HG03521 (cell line): ENCODE data around the gene DNAAF3.
A peak's percentile ranks its signal among the peaks of the same experiment; 100 is the strongest.
"Not testable (repeated sequence)": the region's sequence is repeated elsewhere in the genome, so short reads cannot be mapped to it uniquely, and the experiment has no call there.

Experiments
- ATAC-seq: cut with Tn5 transposase; IDR thresholded peaks from one replicate; pipeline ENCODE4 v1.9.1; 2021; ENCODE audit warnings: mild to moderate bottlenecking, moderate library complexity; ENCODE audit not compliant: unreplicated experiment

The DNAAF3 gene

GRCh38 chr19:55166530-55167268 is at the start of gene DNAAF3:
DNAAF3 (minus strand) TSS chr19:55166613; CDS start chr19:55166413, 200 bp downstream.
- no peak for ATAC-seq

DNA sequence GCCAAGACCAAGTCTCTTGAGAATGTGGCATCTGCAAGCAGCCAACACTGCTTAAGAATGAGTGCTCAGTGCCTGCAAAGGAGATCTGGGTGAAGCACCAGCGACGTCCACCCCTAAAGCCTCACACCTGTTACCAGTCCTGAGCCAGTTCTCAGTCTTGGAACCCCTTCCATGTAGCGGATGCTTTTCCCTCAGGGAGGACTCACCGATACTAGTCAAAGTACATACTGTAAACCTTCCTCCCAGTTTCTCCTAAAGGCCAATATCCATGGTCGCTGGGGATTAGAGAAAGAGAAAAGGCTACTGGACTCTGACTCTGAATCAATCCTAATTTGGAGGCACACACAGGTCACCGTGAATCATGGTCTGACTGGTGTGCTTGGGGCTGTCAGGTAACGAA is 47.1 kb upstream of the DNAAF3 start:
- no peak for ATAC-seq

- no peak for ATAC-seq
Observed at GRCh38 chr19:55212447-55212846, 46.0 kb upstream of the DNAAF3 start.

GRCh38 chr19:55209693-55210472 is 43.5 kb upstream of the DNAAF3 start:
- ATAC-seq = no peak

DNA sequence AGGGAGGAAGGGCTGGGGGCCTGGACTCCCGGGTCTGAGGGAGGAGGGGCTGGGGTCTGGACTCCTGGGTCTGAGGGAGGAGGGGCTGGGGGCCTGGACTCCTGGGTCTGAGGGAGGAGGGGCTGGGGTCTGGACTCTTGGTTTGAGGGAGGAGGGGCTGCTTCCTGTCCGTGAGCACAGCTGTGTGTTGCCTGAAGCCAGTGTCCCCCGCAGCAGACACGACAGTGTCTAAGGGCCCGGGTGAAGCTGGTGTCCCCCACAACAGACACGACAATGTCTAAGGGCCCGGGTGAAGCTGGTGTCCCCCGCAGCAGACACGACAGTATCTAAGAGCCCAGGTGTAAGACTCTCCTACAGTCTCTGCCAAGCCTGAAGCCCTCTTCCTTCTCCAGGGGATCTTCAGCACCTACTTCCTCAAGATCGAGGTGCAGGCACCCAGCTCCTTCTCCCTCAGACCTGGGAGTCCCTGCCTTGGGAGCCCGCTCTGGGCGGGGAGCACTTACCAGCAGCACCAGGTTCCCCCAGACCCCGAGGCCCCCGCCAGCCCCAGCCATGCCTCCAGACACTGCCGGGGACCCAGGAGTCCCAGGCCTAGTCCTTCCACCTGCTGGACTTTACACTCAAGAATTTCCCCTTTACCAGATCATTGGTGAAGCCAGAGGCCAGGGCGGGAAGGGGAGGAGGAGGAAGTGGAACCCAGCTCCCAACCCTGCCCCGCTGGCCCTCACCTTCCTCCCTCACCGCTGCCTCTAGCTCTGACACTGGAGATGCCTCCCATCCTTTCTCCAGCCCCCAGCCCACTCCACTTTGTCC is 42.7 kb upstream of the DNAAF3 start, which contains the start of gene PTPRH:
PTPRH (minus strand) TSS at position 622 of the 813 bp plus-strand sequence; CDS start at position 554, 68 bp downstream.
- ATAC-seq = no peak

GRCh38 chr19:55206664-55207500 is 40.5 kb upstream of the DNAAF3 start:
- ATAC-seq = no peak

GRCh38 chr19:55202199-55202598 is 35.8 kb upstream of the DNAAF3 start:
- not testable (repeated sequence) for ATAC-seq

DNA sequence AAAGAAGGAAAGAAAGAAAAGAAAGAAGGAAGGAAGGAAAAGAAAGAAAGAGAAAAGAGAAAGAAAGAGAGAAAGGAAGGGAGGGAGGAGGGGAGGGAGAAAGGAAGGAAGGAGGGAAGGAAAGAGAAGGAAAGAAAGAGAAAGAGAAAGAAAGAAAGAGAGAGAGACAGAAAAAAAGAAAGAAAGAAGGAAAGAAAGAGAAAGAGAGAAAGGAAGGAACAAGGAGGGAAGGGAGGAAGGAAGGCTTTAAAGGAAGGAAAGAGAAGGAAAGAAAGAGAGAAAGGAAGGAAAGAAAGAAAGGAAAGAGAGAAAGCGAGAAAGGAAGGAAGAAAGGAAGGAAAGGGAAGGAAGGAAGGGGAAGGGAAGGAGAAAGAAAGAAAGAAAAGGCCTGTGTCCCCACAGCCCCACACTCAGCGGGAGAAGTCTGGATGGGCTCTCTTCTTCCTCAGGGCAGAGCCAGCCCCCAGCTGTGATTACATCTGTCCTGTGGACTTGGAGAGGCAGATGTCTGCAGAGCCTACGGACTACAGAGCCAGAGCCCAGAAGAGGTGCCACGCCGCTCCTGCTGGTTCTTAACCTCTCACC is 33.3 kb upstream of the DNAAF3 start:
- no peak for ATAC-seq

DNA sequence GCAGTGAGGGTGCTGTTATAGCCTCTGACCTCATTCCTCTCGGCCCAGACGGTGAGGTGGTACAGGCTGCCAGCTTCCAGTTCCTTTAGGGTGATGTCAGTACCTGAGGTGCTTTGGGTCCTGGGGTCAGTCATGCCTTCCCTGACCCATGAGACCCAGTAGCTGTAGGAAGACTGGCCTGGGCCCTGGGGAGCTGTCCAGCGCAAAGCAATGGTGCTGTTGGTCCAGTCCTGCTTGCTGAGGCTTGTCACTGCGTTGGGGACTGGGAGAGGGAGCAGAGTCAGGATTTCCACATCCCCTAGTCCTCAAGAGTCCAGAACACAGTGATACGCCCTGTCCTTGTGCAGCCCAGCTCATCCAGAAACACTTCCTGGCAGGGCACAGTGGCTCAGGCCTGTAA is 32.2 kb upstream of the DNAAF3 start:
- no peak for ATAC-seq

- no peak for ATAC-seq
Observed at GRCh38 chr19:55197528-55197927, 31.1 kb upstream of the DNAAF3 start.

- no peak for ATAC-seq
Observed at GRCh38 chr19:55196803-55197202, 30.4 kb upstream of the DNAAF3 start.

DNA sequence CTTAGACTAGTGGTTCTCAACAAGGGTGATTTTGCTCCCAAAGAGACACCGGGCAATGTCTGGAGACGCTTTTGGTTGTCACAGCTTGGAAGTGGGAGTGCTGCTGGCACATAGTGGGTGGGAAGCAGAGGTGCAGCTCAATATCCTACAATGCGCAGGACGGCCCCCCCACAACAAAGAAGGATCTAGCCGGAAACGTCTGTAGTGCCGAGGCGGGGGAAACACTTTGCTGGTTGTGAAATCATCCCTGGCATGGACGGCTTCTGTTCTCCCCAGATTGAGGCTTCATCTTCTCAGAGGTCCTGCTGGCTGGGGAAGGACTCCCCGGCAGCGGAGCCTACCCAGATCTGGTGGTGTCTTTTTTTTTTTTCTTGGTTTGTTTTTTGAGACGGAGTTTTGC is 27.1 kb upstream of the DNAAF3 start:
- ATAC-seq = no peak

DNA sequence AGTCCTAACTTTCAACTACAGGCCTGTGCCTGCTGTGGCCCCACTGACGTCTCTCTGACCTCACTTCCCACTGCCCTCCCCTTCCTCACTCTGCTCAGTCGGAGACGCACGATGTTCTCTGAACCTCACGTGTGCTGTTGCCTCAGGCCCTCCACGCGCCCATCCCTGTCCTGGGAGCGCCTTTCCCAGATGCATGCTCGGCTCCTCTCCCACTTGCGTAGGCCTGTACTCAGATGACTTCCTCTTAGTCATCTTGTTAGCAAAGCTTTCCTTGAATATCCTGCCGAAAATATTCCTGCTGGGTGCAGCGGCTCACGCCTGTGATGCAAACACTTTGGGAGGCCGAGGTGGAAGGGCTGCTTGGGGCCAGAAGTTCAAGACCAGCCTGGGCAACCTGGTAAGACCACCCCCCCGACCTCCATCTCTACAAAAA is 23.0 kb upstream of the DNAAF3 start:
- ATAC-seq = no peak

DNA sequence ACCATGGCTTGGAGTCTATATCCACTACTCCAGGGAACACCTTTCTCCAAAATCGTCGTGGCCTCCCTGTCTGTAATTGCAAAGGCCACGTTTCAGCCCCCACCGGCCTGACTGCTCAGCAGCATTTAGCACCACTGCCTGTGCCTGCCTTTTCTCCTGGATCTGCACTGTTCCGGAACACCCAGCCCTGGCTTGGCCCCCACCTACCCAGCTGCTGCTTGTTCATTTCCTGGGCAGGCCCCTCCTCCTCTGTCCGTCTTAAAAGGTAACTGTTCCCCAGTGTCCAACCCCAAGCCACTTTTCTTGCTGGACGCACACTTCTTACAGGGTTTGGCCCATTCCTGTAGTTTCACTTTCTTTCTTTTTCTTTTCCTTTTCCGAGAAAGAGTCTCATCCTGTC is 22.2 kb upstream of the DNAAF3 start:
- ATAC-seq = no peak

DNA sequence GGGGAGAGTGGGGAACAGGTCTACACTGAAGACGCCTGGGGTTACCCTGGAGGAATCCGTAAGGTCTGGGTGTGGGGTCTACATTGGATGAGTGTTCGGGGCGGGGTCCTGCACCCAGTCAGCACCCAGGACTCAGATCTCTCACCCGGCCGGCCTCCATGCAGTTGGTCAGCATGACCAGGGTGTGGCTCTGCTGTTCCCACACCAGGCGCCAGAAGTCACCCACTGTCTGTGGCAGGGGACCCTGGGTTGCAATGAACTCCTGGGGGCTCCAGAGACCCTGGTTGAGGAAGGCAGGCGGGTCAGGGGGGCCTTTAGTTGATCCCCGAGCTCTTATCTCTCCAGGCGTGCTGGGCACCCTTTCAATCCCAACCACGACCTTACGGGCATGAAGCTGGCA is 19.7 kb upstream of the DNAAF3 start:
- no peak for ATAC-seq

- ATAC-seq = no peak
Observed at GRCh38 chr19:55181740-55182139, 15.3 kb upstream of the DNAAF3 start.

DNA sequence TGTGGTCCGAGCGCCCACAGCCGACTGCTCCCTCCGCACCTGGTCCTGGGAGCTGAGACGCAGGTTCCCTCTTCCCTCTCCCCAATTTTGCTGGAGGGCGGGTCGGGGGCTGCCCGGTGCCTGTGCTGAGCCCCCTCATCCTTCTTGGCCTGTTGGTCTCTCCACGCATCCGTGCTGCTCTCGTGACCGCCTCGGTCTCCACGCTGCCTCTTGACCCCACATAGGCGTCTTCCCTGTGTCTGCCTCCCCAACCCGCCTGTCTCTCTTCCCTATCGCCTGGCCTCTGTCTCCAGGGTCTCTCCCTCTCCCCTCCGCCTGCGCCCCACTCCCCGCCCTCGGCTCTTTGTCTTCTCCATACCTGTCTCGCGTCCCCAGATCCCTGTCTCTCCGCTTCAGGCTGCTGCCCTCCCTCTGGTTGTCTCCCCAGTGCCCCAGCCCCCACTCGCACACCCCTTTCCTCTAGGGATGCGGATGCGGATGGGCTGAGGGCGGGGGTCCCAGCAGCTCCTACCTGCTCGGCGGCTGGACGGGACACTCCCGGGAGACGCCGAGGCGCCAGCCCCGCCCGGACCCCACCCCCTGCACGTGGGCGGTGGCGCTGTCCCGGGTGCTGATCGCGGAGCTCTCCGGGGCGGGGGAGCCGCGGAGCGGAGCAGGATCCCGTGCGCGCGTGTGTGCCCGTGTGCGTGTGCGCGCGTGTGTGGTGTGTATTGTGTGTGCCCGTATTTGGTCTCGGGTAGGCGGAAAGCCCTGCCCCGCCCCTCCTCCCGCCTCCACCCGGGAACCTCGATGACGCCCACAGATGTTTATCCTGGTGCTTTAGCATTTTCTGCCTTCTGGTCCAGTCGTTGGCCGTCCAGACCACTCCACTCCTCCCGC is 13.4 kb upstream of the DNAAF3 start, which contains the start of gene SYT5:
SYT5 (minus strand) TSS at position 684 of the 879 bp plus-strand sequence. CDS start 1,248 bp downstream, outside the sequence.
- peak; percentile 31 for ATAC-seq

DNA sequence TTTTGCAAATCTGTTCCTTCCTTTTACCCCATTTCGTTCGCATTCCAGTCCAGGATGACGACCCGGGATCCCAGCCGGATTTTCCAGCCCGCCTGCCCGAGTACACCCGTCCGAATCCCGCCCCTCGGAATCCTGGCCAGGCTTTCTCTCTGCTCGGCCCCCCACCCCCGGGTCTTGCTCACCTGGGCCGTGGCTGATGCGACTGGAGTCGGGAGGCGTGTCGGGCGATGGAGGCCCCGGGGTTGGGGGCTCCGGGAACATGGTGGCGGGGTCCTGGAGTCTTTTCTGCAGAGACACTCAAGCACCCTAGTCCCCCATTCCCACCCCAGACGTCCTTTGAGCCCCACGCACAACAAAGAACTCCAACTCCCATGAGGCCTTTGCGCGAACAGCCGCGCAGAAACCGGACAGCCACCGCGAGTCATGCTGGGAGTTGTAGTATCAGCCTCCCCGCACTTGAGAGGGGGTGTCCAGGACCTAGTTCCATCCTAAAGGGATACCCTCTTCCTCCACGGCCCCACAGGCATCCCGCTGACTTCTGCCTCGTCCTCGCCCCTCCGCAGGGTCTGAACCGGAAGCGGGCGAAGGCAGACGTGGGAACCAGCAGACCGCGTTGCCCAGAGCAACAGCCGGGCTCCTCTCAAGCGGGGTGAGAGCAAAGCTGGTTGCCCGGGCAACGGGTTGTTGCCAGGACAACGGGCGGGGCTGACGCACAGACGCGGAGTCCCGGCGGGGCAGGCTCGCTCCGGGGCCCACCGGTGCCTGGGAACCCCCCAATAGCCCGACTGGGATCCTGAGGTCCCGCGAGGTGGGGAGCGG is 12.6 kb upstream of the DNAAF3 start:
- peak; percentile 66 for ATAC-seq
